DMS53 (cell line): Measurements from ENCODE around the gene CABYR.

ENCODE experiments used
- DNase-seq: peaks from one replicate; lab custom pipeline; 2025; lab: John Stamatoyannopoulos, UW

CABYR gene

DNA sequence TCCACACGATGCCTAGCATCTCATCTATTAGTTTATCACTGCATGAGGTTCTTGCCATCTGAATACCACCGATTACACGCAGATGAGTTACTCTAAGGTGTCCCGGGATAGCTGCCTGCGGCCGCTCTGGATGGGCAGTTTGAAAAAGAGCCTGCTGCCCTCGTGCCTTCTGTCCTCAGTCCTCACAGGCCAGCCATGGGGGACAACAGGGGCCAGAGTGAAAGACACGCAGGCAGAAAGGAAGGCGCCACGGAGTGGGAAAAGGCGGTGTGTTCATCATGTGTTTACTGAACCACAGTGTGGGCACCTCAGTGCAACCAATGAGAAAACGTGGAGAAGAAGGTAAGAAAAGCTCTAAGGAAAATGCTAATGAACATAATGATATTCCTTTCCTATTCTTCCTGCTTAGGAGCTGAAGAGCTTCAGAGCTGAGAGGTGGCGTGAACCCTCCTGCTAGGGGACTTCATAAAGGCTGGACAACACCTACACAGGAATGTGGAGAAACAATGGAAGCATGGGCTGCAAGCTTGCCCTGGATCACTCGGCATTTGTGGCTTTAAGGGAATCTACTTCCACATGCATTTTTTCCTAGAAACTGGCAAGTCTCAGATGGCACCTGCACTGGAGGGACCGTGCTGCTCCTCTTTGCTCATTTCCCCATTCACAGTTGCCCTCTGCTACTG, 50.9 kb downstream of the CABYR start:
- DNase-seq = no peak

GRCh38 chr18:24190590-24190989, 51.7 kb downstream of the CABYR start:
- DNase-seq = no peak

- DNase-seq = no peak
Observed at GRCh38 chr18:24195296-24196053, 56.6 kb downstream of the CABYR start.

DNA sequence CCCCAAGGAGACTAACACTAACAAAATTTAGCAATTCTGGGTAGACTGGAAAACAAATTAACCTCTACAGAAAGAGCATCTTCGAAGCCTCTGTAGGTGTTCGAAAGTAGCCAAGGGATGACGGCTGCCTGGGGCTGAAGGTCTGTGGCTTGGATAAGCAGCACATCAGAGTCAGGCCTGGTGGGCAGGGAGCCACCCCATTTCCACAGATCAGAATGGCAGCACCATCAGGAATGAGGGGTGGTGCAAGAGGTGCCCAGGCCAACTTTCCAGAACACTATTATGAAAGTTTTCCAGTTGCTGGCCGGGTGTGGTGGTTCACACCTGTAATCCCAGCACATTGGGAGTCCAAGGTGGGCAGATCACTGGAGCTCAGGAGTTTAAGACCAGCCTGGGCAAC, 57.9 kb downstream of the CABYR start:
- no peak for DNase-seq

- no peak for DNase-seq
Observed at GRCh38 chr18:24197412-24197811, 58.5 kb downstream of the CABYR start.

GRCh38 chr18:24198461-24198860, 59.6 kb downstream of the CABYR start:
- DNase-seq = no peak

GRCh38 chr18:24199372-24199962, 60.6 kb downstream of the CABYR start:
- DNase-seq = no peak

DNA sequence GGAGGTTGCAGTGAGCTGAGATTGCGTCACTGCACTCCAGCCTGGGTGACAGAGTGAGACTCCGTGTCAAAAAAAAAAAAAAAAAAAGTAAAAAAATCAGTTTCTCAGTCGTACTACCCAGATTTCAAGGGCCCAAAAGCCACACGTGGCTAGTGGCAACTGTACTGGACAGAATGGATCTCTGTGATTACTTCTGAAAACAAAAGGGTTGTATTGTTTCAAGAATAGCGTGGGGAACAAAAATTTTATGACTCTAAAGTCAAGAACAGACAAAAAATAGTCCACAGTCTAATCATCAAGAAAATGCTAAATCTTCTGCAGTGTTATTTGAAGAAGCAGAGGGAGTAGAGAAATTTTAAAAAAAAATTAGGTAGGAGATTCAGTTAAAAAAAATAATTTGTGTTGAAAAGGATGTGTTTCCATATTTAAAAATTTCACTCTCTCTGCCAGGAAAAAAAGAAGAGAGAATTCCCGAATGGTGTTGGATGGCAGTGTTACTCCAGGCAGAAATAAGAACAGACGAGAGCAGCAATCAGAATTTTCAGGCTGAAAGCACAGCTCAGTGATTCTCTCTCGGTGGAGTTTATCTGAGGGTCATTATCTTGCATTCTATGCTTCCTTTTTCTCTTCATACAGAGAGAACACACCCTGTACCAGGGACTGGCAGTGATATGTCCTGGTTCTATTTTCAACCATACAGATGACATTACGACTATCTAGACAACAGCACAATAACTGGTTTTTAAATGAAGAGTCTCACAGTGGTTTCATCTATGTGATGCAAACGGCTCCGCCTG, 61.8 kb downstream of the CABYR start:
- DNase-seq = no peak

DNA sequence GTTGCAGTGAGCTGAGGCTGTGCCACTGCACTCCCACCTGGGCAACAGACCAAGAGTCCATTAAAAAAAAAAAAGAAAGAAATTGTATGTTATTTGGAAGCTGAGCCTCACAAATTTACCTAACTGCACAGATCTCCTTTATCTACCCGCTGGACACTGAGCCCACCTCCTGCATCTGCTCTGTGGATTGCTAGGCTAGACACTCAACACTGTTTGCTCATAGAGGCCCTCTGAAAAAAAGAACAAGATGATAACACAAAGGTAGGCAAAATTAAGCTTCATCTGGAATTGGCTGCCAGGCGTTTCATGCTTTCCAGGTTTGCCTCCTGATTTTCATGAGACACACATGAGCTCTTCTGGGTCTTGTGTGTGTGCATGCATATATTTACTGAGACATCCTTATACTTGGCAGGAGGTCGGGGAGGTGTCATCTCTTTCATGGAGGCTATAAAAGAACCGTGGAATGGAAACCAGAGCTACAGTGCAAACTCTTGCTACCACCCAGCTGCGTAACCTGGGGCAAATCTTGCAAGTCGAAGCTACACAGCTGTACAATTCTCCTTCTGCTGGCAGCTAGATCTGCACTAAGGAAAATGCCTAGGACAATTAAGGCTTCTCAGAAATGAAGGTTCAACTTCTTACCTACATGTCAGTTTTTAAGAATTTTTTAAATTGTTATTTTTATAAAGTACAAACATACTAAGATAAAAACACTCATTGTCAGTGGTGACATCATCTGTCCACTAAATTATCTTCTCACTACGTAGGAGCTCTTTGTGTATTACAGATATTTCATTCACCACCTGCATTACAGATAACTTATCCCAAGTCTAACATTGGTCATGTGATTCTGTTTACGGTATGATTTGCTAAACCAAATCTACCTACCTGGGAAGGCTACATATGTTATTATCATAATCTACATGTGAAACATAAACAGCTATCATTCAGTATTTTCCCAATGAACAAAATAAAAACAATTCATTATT, 63.1 kb downstream of the CABYR start:
- no peak for DNase-seq

- DNase-seq = no peak
Observed at GRCh38 chr18:24204904-24205303, 66.0 kb downstream of the CABYR start.

DNA sequence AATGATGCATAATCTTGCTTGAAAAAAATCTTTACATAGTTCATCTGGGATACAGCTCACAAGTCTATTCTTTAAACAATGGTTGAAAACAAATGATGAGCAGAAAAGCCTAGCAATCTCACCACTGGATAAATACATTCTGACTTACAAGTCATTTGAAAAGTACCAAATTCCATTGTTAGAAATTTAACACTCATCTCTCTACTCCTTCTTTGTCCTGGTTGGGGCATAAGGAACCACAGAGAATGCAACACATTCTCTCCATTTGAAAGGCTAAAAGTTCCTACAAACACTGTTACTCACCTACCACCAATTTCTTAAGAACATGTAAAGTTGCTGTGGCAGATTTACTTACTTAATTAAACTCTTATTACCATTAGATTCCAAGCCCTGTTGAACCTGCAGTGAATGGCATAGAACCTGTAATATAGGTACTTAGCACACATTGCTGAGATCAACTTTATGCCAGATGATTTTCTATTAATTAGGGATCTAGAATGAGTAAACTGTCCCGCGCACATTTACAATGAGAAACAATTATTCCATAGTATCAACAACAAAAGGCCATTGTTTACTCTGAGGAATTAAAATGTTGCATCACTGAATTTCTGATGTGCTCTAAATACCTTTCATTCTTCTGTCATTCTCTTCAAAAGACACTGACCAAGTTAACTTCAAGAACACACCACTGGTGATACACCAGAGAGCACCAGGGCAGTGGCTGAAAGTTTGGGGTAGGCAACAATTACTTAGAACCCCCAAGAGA, 69.6 kb downstream of the CABYR start:
- DNase-seq = no peak

DNA sequence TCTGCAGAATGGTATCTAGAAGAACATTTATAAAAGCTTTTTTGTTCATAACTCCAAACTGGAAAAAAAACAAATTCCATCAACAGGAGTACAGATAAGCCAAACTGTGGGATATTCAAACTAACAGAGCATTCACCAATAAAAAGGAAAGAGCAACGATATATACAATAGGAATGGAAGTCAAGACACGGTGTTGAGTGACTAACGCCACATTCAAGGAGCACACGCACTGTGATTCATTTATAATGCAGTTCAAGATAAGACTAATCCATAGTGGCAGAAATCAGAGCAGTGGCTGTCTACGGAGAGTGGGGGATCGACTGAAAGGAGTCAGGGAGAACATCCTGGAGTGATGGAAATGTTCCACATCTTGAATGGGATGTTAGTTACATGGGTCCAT, 70.7 kb downstream of the CABYR start:
- no peak for DNase-seq
